WTC11 (cell line): Measurements from ENCODE around the gene SLC9A9. TPM values are rescaled to one million over a fixed set of nuclear protein-coding genes. Genes with fewer than 3 reads are reported as not detected.

ENCODE experiments used
- ATAC-seq: fragments of 200-7000 bp; cut with Tn5 transposase; 2 replicates; pipeline ENCODE4 v1.10.0; 2021; ENCODE audit warnings: mild to moderate bottlenecking, moderate library complexity
- CTCF ChIA-PET: fragments of 300-600 bp; sonication (Branson Sonifier 250); formaldehyde crosslinking; loops from one replicate; lab custom pipeline; 2021; ENCODE audit warnings: antibody characterized with exemption; lab: Charles Lee
- POLR2A ChIA-PET: fragments of 350-600 bp; sonication (Branson Sonifier 250); formaldehyde crosslinking; loops from one replicate; lab custom pipeline; 2021; ENCODE audit warnings: antibody characterized with exemption; lab: Charles Lee
- DNase-seq: peaks from one replicate; pipeline ENCODE4 v3.0.0; 2021; ENCODE audit warnings: low spot score
- H3K27ac Mint-ChIP-seq: 2 replicates; pipeline ENCODE4 v1.8.0; 2021; ENCODE audit warnings: mixed read lengths
- H3K27me3 Mint-ChIP-seq: 2 replicates; pipeline ENCODE4 v1.8.0; 2021; ENCODE audit warnings: low read depth, mild to moderate bottlenecking, moderate library complexity, mixed read lengths
- H3K36me3 Mint-ChIP-seq: 2 replicates; pipeline ENCODE4 v1.8.0; 2021; ENCODE audit warnings: mixed read lengths
- H3K4me1 Mint-ChIP-seq: 2 replicates; pipeline ENCODE4 v1.8.0; 2022; ENCODE audit warnings: mixed read lengths
- H3K4me3 Mint-ChIP-seq: 2 replicates; pipeline ENCODE4 v1.8.0; 2021; ENCODE audit warnings: mild to moderate bottlenecking, moderate library complexity, mixed read lengths
- H3K9me3 Mint-ChIP-seq: 2 replicates; pipeline ENCODE4 v1.8.0; 2021; ENCODE audit warnings: mixed read lengths
- ATF1 ChIP-seq: sonication (generic); formaldehyde crosslinking; IDR thresholded peaks from 2 replicates; pipeline ENCODE4 v1.8.1; 2023; ENCODE audit warnings: mild to moderate bottlenecking, moderate library complexity, missing genetic modification reagents
- CDX4 ChIP-seq: fragments of 250-450 bp; sonication (Bioruptor Pico); IDR thresholded peaks from 2 replicates; pipeline ENCODE4 v1.9.0; 2021; ENCODE audit warnings: moderate library complexity, mild to moderate bottlenecking, inconsistent platforms, borderline replicate concordance
- CTCF ChIP-seq: fragments of 200-600 bp; IDR thresholded peaks from 2 replicates; pipeline ENCODE4 v1.8.0; 2022; ENCODE audit warnings: antibody characterized with exemption
- ELF4 ChIP-seq: sonication (generic); formaldehyde crosslinking; IDR thresholded peaks from 2 replicates; pipeline ENCODE4 v1.8.1; 2022; ENCODE audit warnings: low read depth, mild to moderate bottlenecking, moderate library complexity, missing genetic modification reagents
- ETV6 ChIP-seq: sonication (generic); formaldehyde crosslinking; IDR thresholded peaks from 2 replicates; pipeline ENCODE4 v1.8.1; 2022; ENCODE audit warnings: mild to moderate bottlenecking, missing genetic modification reagents
- FOXJ3 ChIP-seq: sonication (generic); formaldehyde crosslinking; IDR thresholded peaks from 2 replicates; pipeline ENCODE4 v1.9.0; 2021; ENCODE audit warnings: missing genetic modification reagents, mild to moderate bottlenecking, borderline replicate concordance
- IRF1 ChIP-seq: sonication (generic); formaldehyde crosslinking; IDR thresholded peaks from 2 replicates; pipeline ENCODE4 v1.8.0; 2023; ENCODE audit warnings: missing genetic modification reagents
- MAX ChIP-seq: sonication (generic); formaldehyde crosslinking; IDR thresholded peaks from 2 replicates; pipeline ENCODE4 v1.8.0; 2022; ENCODE audit warnings: mild to moderate bottlenecking, missing genetic modification reagents
- MLX ChIP-seq: sonication (generic); formaldehyde crosslinking; IDR thresholded peaks from 2 replicates; pipeline ENCODE4 v1.8.1; 2023; ENCODE audit warnings: mild to moderate bottlenecking, missing genetic modification reagents, moderate library complexity
- MXD4 ChIP-seq: fragments of 250-450 bp; sonication (Bioruptor Pico); IDR thresholded peaks from 2 replicates; pipeline ENCODE4 v1.8.0; 2021; ENCODE audit warnings: mild to moderate bottlenecking, moderate library complexity, borderline replicate concordance
- MYBL2 ChIP-seq: sonication (generic); formaldehyde crosslinking; IDR thresholded peaks from 2 replicates; pipeline ENCODE4 v1.8.1; 2023; ENCODE audit warnings: mild to moderate bottlenecking, moderate library complexity, missing genetic modification reagents
- NFATC4 ChIP-seq: fragments of 250-450 bp; sonication (Bioruptor Pico); IDR thresholded peaks from 2 replicates; pipeline ENCODE4 v1.9.0; 2021; ENCODE audit warnings: mild to moderate bottlenecking
- NFYB ChIP-seq: sonication (generic); formaldehyde crosslinking; conservative IDR thresholded peaks from 2 replicates; pipeline ENCODE4 v1.8.0; 2022; ENCODE audit warnings: low read depth, missing genetic modification reagents
- NR2C2 ChIP-seq: sonication (generic); formaldehyde crosslinking; IDR thresholded peaks from 2 replicates; pipeline ENCODE4 v1.8.0; 2022; ENCODE audit warnings: mild to moderate bottlenecking, missing genetic modification reagents
- RELA ChIP-seq: sonication (generic); formaldehyde crosslinking; IDR thresholded peaks from 2 replicates; pipeline ENCODE4 v1.8.1; 2022; ENCODE audit warnings: missing genetic modification reagents, mild to moderate bottlenecking, borderline replicate concordance
- SMAD4 ChIP-seq: sonication (generic); formaldehyde crosslinking; IDR thresholded peaks from 2 replicates; pipeline ENCODE4 v1.8.0; 2022; ENCODE audit warnings: mild to moderate bottlenecking, missing genetic modification reagents
- TCF7 ChIP-seq: sonication (generic); formaldehyde crosslinking; IDR thresholded peaks from 2 replicates; pipeline ENCODE4 v1.8.0; 2022; ENCODE audit warnings: mild to moderate bottlenecking, low read depth, missing genetic modification reagents, moderate library complexity
- TEAD1 ChIP-seq: sonication (generic); formaldehyde crosslinking; IDR thresholded peaks from 2 replicates; pipeline ENCODE4 v1.8.0; 2022; ENCODE audit warnings: mild to moderate bottlenecking, missing genetic modification reagents
- TP53 ChIP-seq: sonication (generic); formaldehyde crosslinking; IDR thresholded peaks from 2 replicates; pipeline ENCODE4 v1.8.1; 2023; ENCODE audit warnings: mild to moderate bottlenecking, missing genetic modification reagents
- USF1 ChIP-seq: sonication (generic); formaldehyde crosslinking; IDR thresholded peaks from 2 replicates; pipeline ENCODE4 v1.8.0; 2022; ENCODE audit warnings: mild to moderate bottlenecking, missing genetic modification reagents
- ZBTB21 ChIP-seq: sonication (generic); formaldehyde crosslinking; IDR thresholded peaks from 2 replicates; pipeline ENCODE4 v1.8.1; 2023; ENCODE audit warnings: mild to moderate bottlenecking, missing genetic modification reagents, borderline replicate concordance
- ZNF138 ChIP-seq: sonication (generic); formaldehyde crosslinking; conservative IDR thresholded peaks from 2 replicates; pipeline ENCODE4 v1.8.1; 2022; ENCODE audit warnings: mild to moderate bottlenecking, moderate library complexity, missing genetic modification reagents
- ZNF219 ChIP-seq: sonication (generic); formaldehyde crosslinking; IDR thresholded peaks from 2 replicates; pipeline ENCODE4 v1.8.0; 2023; ENCODE audit warnings: missing genetic modification reagents, mild to moderate bottlenecking, borderline replicate concordance
- ZNF232 ChIP-seq: sonication (generic); formaldehyde crosslinking; IDR thresholded peaks from 2 replicates; pipeline ENCODE4 v1.8.0; 2022; ENCODE audit warnings: mild to moderate bottlenecking, missing genetic modification reagents
- ZNF263 ChIP-seq: sonication (generic); formaldehyde crosslinking; IDR thresholded peaks from 2 replicates; pipeline ENCODE4 v1.8.1; 2022; ENCODE audit warnings: low read depth, mild to moderate bottlenecking, moderate library complexity, missing genetic modification reagents
- ZNF396 ChIP-seq: fragments of 250-450 bp; sonication (Bioruptor Pico); IDR thresholded peaks from 2 replicates; pipeline ENCODE4 v1.8.0; 2021; ENCODE audit warnings: mild to moderate bottlenecking, moderate library complexity, borderline replicate concordance
- ZNF512 ChIP-seq: sonication (generic); formaldehyde crosslinking; IDR thresholded peaks from 2 replicates; pipeline ENCODE4 v1.8.1; 2022; ENCODE audit warnings: missing genetic modification reagents, borderline replicate concordance
- ZNF671 ChIP-seq: fragments of 250-450 bp; sonication (Bioruptor Pico); IDR thresholded peaks from 2 replicates; pipeline ENCODE4 v1.8.0; 2021; ENCODE audit warnings: mild to moderate bottlenecking
- total RNA-seq: library from RNA; stranded (reverse); gene quantifications from 3 replicates; pipeline ENCODE4 v1.2.3, GENCODE V29; 2021

Gene SLC9A9
- total RNA-seq, 1 experiment from 2014 or later: 1.2 TPM

- POLR2A ChIA-PET: no interaction called here
- CTCF ChIA-PET: no interaction called here
- H3K4me3 Mint-ChIP-seq: no peak overlapping the region
These were observed 37.4 kb downstream of the SLC9A9 start for GRCh38 chr3:143810953-143811265.

GRCh38 chr3:143810166-143810952, 37.9 kb downstream of the SLC9A9 start:
- CTCF ChIA-PET: no interaction called here
- no peak overlapping the region for H3K27ac Mint-ChIP-seq
- TF ChIP-seq NFATC4 (CRISPR knock-in tag) (no peak), MAX (CRISPR knock-in tag) (no peak), ZBTB21 (CRISPR knock-in tag) (no peak), ZNF512 (no peak), USF1 (no peak), NFYB (CRISPR knock-in tag) (no peak), ZNF263 (no peak), TP53 (CRISPR knock-in tag) (no peak), ZNF138 (CRISPR knock-in tag) (no peak), NR2C2 (no peak), FOXJ3 (no peak), CTCF (no peak), MLX (CRISPR knock-in tag) (no peak)

More at GRCh38 chr3:143810953-143811265, 37.4 kb downstream of the SLC9A9 start:
- Mint-ChIP-seq H3K9me3 (peaks cover 5% of the 10 kb centered on the region; the same call in 1 of the 2 replicates), H3K27me3 (no peaks in the 10 kb centered on the region), H3K4me1 (peaks cover 20% of the 10 kb centered on the region), H3K27ac (no peak overlapping the region), H3K36me3 (no peaks in the 10 kb centered on the region; the same call in 1 of the 2 replicates)
- TF ChIP-seq ZNF219 (CRISPR knock-in tag) (no peak), ZNF232 (CRISPR knock-in tag) (no peak), ZNF671 (CRISPR knock-in tag) (no peak), ELF4 (no peak), ETV6 (CRISPR knock-in tag) (no peak)
- no peak for ATAC-seq
- DNase-seq: no peak

GRCh38 chr3:143809121-143809621, 39.1 kb downstream of the SLC9A9 start:
- Mint-ChIP-seq H3K36me3 (no peaks in the 10 kb centered on the region), H3K4me1 (peaks cover 25% of the 10 kb centered on the region), H3K4me3 (no peak overlapping the region), H3K9me3 (peaks cover 5% of the 10 kb centered on the region; the same call in 1 of the 2 replicates), H3K27ac (no peak overlapping the region), H3K27me3 (no peaks in the 10 kb centered on the region)
- ChIA-PET CTCF (no interaction called here), POLR2A (no interaction called here)
- no peak for ATAC-seq
- DNase-seq: no peak
- TF ChIP-seq SMAD4 (CRISPR knock-in tag) (no peak), MYBL2 (CRISPR knock-in tag) (no peak), IRF1 (no peak), ZNF671 (CRISPR knock-in tag) (no peak), ZNF263 (no peak), ZNF396 (CRISPR knock-in tag) (no peak), RELA (CRISPR knock-in tag) (no peak), CDX4 (CRISPR knock-in tag) (no peak), NFATC4 (CRISPR knock-in tag) (no peak), TEAD1 (no peak), MXD4 (no peak), TCF7 (CRISPR knock-in tag) (no peak), ATF1 (no peak)

More at GRCh38 chr3:143810166-143810952, 37.9 kb downstream of the SLC9A9 start:
- DNase-seq (no peak), ATAC-seq (no peak)
- H3K36me3 Mint-ChIP-seq: no peaks in the 10 kb centered on the region
- H3K4me1 Mint-ChIP-seq: peaks cover 25% of the 10 kb centered on the region
- H3K27me3 Mint-ChIP-seq: no peaks in the 10 kb centered on the region
- no peak overlapping the region for H3K4me3 Mint-ChIP-seq
- POLR2A ChIA-PET: no interaction called here
- H3K9me3 Mint-ChIP-seq: peaks cover 5% of the 10 kb centered on the region; the same call in 1 of the 2 replicates
